Measurements from ENCODE around the gene DCDC1.

The DCDC1 gene

DNA sequence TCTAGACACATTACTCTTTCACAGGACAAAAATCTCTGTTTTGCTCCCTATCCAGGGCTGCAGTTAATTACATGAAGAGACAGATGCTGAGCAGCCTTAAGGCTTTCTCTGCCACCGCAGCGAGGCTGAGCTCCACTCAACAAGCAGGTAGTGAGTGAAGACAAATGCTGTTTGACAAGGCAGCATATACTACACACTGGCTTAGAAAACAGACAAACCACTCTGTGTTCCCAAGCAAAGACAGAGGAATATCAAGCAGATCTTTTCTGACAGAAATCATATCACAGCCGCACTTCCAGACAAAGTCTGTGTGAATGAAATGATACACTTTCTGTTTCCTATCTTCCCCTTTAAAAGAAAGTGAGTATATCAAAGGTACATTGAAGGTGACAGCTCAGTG is 368.1 kb downstream of the DCDC1 start:
- Mint-ChIP-seq H3K36me3 (ENCODE audit: low read depth) (no peaks in the 10 kb centered on the region), H3K27me3 (ENCODE audit: low read depth) (peaks cover 3% of the 10 kb centered on the region), H3K27ac (no peak overlapping the region), H3K4me3 (no peak overlapping the region), H3K4me1 (no peaks in the 10 kb centered on the region), H3K9me3 (no peaks in the 10 kb centered on the region)
- TF ChIP-seq, protein P1, sequence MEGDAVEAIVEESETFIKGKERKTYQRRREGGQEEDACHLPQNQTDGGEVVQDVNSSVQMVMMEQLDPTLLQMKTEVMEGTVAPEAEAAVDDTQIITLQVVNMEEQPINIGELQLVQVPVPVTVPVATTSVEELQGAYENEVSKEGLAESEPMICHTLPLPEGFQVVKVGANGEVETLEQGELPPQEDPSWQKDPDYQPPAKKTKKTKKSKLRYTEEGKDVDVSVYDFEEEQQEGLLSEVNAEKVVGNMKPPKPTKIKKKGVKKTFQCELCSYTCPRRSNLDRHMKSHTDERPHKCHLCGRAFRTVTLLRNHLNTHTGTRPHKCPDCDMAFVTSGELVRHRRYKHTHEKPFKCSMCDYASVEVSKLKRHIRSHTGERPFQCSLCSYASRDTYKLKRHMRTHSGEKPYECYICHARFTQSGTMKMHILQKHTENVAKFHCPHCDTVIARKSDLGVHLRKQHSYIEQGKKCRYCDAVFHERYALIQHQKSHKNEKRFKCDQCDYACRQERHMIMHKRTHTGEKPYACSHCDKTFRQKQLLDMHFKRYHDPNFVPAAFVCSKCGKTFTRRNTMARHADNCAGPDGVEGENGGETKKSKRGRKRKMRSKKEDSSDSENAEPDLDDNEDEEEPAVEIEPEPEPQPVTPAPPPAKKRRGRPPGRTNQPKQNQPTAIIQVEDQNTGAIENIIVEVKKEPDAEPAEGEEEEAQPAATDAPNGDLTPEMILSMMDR (IDR thresholded peaks at IDR 0.05; ENCODE audit: unreplicated experiment in 3 of 3): no peak

- H3K27me3 Mint-ChIP-seq (ENCODE audit: low read depth): peaks cover 3% of the 10 kb centered on the region
- no peaks in the 10 kb centered on the region for H3K9me3 Mint-ChIP-seq
- TF ChIP-seq, protein P1 (IDR thresholded peaks at IDR 0.05; ENCODE audit: unreplicated experiment in 3 of 3): no peak
- H3K4me3 Mint-ChIP-seq: no peak overlapping the region
- H3K4me1 Mint-ChIP-seq: no peaks in the 10 kb centered on the region
- no peaks in the 10 kb centered on the region for H3K36me3 Mint-ChIP-seq (ENCODE audit: low read depth)
- no peak overlapping the region for H3K27ac Mint-ChIP-seq
Observed at GRCh38 chr11:31000381-31000780, 369.2 kb downstream of the DCDC1 start.

GRCh38 chr11:30992513-30992849 is 377.1 kb downstream of the DCDC1 start:
- TF ChIP-seq, protein P1 (IDR thresholded peaks at IDR 0.05; ENCODE audit: unreplicated experiment in 3 of 3): no peak
- Mint-ChIP-seq H3K9me3 (no peaks in the 10 kb centered on the region), H3K27ac (peak overlapping the region in 2 of 3 experiments; percentile 39 to 76), H3K4me3 (no peak overlapping the region), H3K27me3 (ENCODE audit: low read depth) (no peaks in the 10 kb centered on the region), H3K4me1 (no peaks in the 10 kb centered on the region), H3K36me3 (ENCODE audit: low read depth) (no peaks in the 10 kb centered on the region)

- no peaks in the 10 kb centered on the region for H3K9me3 Mint-ChIP-seq
- no peaks in the 10 kb centered on the region for H3K36me3 Mint-ChIP-seq (ENCODE audit: low read depth)
- H3K4me3 Mint-ChIP-seq: no peak overlapping the region
- no peaks in the 10 kb centered on the region for H3K4me1 Mint-ChIP-seq
- TF ChIP-seq, protein P1 (IDR thresholded peaks at IDR 0.05; ENCODE audit: unreplicated experiment in 3 of 3): no peak
- H3K27me3 Mint-ChIP-seq (ENCODE audit: low read depth): no peaks in the 10 kb centered on the region
- H3K27ac Mint-ChIP-seq: peak overlapping the region in 2 of 3 experiments; percentile 39 to 76
Observed at GRCh38 chr11:30991802-30992512, 377.6 kb downstream of the DCDC1 start.

DNA sequence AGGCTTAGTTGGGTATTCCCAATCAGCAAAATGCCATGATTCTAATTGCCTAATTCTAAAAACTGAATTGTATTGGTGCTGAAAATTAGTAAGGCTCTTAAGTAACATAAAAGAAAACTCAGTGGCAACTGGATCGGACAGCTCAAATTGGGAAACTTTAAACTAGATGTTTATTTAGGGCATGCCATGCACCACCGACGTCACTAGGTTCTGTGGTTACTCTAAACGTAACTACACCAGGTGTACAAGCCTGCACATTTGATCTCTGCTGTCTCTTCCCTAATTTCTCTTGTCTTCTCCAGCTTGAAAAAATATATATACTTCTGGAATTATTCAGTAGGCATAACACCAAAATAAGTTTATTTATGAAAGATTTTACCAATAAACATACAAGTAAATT is 378.2 kb downstream of the DCDC1 start:
- no peak overlapping the region for H3K27ac Mint-ChIP-seq
- H3K27me3 Mint-ChIP-seq (ENCODE audit: low read depth): no peaks in the 10 kb centered on the region

More for the DNA sequence above, 378.2 kb downstream of the DCDC1 start:
- Mint-ChIP-seq H3K4me3 (no peak overlapping the region), H3K4me1 (no peaks in the 10 kb centered on the region), H3K36me3 (ENCODE audit: low read depth) (no peaks in the 10 kb centered on the region), H3K9me3 (no peaks in the 10 kb centered on the region)
- TF ChIP-seq, protein P1 (IDR thresholded peaks at IDR 0.05; ENCODE audit: unreplicated experiment in 3 of 3): no peak

Measured in nephron (organoid).